Adipose tissue (tissue), 3 donors: ENCODE data around the gene KATNB1. TPM values are rescaled to one million over a fixed set of nuclear protein-coding genes. Genes with fewer than 3 reads are reported as not detected.
"Not testable (repeated sequence)": the region's sequence is repeated elsewhere in the genome, so short reads cannot be mapped to it uniquely, and the experiment has no call there.

ENCODE experiments used
- H3K27ac ChIP-seq: one replicate; pipeline ENCODE4 v1.5.1; 2013; ENCODE audit warnings: low read depth, low read length
- whole genome bisulfite sequencing, 3 donors: extraction: QIAGEN DNeasy Blood & Tissue Kit; methylation state at CpG; one replicate each; pipeline ENCODE4 v1.1.7; 2013; 5-methylcytosine and 5-hydroxymethylcytosine counted together
- polyA plus RNA-seq, 3 donors: library from polyadenylated mRNA; stranded (reverse); fragments of 200-250 nt; gene quantifications; one replicate each; pipeline ENCODE4 v1.2.3, GENCODE V29; 2013
- donor health status: healthy with polysubstance abuse.
- donor health status: Bipolar disorder and iron deficiency.
- donor health status: healthy.

KATNB1 gene
- polyA plus RNA-seq, 3 donors, result 11.4 to 16.5 (median 15.0) TPM

DNA sequence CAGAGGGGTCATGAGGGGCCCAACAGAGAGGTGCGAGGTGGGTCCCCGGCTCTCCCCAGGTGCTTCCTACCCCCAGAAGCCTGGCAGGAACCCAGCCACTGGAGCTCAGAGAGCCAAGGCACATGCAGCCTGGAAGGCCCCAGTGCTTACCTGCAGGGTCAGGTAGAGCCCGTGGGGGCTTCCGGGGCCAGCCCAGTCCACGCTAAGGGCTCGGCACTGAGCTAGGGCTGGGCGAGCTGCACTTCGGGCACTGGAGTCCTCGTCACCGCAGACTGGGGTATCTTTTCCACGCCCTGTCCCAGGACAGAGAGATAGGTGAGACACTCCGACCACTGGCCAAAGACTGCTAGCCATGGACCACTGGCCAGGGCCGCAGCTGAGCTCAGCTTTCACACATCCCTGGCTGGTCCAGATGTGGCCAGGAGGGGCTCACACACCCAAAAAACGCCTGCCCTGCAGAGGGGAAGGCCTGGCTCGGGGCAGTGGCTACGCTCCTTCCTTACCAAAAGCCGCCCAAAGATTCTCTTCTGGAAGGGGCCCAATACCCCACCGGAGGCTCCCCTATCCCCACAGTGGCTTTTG, 59.4 kb downstream of the KATNB1 start:
- H3K27ac ChIP-seq, result no peak overlapping the region
- WGBS, 3 donors, result 80 to 91% (median 89%) methylated on average over 18 of the region's 18 CpGs

DNA sequence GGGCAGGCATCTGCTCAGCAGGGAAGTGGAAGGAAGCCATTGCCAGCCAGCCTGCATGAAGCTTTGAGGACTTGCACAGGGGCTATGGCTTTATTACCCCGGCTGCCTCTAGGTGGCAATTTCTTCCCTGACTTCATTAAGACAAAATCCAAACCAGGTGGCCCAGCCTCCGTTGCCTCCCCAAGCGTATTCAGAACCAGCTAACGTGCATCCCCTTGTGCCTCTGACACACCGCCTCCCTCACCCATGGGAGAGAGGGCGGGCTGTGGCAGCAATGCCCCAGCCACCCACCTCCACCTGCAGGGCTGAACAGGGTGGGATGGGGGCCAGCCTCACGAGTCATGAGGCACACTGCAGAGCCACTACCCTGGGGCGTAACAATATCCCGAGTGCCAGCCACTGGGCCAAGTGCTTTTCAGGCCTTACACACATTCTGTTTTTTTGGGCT, 59.9 kb downstream of the KATNB1 start:
- no peak overlapping the region for H3K27ac ChIP-seq
- WGBS, 3 donors, result 26 to 55% (median 54%) methylated on average over 9 of the region's 9 CpGs

DNA sequence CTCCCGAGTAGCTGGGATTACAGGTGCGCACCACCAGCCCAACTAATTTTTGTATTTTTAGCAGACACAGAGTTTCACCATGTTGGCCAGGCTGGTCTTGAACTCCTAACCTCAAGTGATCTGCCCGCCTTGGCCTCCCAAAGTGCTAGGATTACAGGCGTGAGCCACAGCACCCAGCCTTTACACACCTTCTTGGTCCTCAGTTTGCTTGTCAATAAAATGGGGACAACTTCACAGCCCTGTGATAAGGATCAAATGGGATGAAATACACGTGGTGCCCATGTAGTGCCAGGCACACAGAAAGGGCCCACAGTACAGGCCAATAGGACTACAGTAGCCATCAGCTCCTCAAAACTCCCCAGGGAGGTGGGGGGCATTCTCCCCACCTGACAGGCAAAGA, 60.4 kb downstream of the KATNB1 start:
- not testable (repeated sequence) for H3K27ac ChIP-seq
- 66 to 93% (median 91%) methylated on average over 5 of the region's 5 CpGs for WGBS, 3 donors

DNA sequence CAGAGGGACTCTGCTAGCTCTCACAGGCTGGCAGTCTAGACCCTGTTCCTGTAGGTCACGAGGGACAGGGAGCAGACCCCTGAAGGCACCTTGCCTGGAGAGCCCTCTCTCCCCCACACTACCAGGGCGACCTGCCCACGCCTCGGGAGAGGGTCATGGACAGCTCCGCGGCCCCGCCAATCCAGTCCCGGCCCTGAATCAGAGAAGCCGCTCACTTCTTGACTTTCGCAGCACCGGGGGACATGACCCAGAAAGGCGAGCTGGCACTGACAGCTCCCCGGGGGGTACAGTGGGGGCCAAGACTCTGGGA, 61.6 kb downstream of the KATNB1 start:
- WGBS, 3 donors, result 30 to 84% (median 75%) methylated on average over 13 of the region's 13 CpGs
- H3K27ac ChIP-seq, result no peak overlapping the region

DNA sequence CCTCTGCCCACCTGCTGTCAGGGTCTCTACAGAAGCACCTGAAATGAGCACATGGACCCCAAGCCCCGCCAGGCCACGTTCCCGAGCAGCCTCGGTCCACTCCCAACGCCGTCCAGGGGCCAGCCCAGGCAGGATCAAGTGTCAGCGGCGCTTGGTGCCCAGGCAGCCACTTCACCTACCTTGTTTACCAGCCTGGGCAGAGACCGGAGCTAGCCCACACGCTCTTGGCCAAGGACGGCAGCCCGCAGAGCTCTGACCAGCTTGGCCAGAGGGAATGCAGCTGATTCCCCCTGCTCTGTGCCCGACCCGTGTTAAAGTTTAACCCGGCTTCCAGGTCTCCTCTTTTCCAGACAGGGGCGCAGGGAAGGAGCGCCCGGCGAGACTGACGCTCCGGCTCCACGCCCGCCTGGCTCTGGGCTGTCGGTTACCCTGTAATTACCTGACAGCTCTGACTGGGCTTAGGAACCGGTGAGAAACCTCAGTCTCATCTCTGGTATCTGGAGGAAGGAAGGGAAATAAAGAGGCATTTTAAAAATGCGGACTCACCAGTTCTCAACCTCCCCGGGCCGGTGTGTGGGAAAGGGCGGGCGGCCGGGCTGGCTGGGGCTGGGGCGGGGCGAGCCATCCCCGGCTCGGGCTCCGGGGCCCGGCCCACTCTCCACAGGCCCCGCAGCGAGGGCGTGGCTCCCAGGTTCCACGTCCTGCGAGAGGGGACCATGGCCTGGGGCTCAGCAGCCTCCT, 62.1 kb downstream of the KATNB1 start:
- no peak overlapping the region for H3K27ac ChIP-seq
- 20 to 62% (median 60%) methylated on average over 35 to 42 of the region's 42 CpGs for WGBS, 3 donors

DNA sequence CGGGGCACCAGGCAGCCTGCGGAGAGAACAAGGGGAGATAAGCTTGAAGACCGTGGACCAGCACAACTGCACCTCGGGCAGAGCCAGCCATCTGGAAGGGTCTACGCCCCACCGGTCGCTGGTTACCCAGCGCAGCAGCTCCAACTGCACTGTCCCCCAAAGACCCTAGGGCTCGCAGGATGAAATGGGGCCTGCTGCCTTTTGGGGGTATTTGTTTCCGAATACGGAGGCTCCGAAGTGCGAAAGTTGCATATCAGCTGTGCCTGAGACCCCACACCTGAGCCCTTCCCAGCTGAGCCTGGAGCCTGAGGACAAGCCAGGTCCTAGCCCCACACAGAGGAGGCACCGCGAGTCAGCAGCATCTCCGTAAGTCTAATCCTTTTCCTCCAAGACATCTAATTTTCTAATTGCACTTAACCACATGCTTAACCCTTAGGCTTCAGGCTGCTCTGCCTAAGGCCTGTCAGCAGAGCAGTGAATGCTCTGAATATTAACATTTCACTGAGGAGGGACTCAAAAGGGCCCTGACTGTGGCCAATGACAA, 62.8 kb downstream of the KATNB1 start:
- H3K27ac ChIP-seq, result no peak overlapping the region
- 31 to 82% (median 74%) methylated on average over 16 of the region's 16 CpGs for WGBS, 3 donors

DNA sequence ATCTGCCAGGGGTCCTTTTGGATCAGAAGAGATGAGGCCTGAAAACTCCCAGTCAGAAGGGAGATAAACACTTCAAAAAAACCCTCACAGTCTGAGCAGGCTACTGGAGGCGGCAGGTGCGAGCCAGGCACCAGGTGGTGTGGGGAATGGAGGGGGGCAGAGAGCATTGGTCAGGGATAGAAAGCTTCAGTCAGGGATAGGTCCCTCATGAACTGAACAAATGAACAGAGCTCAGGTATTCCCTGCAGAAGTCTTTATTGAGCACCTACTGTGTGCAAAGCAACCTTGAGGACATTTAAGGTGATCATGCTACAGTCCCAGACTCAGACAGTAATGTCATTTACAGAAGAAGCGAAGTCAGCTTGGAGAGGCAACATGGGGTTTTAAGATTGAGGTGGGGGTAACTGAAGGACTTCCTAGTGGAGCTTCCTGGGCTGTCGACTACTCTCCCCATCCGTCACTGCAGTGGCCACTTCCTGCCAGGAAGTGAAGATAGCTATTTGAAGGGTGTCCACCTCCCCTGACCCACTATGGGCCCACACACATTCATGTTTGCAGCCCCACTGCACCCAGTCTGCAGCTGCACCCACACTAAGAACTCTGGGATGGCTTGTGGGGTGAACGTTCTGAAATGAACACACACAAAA, 63.5 kb downstream of the KATNB1 start:
- no peak overlapping the region for H3K27ac ChIP-seq
- WGBS, 3 donors, result 33 to 57% (median 55%) methylated on average over 6 of the region's 6 CpGs

DNA sequence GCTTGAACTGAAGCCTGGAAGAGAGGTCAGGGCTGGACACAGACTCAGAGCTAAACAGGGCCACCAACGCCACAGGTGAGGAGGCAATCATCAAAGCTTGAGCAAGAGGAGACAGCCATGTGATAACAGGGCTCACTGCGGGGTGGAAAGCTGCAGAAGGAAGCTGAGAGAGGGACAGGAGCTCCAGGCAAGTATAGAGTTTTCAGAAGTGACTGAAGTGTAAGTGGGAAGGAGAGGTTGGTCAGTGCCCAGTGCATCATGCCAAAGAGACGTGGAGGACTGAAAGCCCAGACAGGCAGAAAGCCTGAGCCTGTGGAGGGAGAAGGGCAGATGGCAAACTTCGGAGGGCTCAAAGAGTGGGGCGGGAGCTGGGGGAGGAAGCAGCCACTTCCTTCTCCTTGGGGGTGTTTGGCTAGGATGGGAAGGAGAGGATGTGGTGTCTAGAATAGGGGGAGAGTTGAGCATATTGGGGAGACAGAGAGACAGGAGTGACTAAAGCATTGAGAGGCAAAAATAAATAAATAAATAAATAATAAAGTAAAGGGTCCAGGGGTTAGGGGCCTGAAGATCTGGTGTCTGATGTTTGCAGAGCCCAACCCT, 64.1 kb downstream of the KATNB1 start:
- WGBS, 3 donors, result 20 to 40% (median 28%) methylated on average over 4 to 5 of the region's 5 CpGs
- no peak overlapping the region for H3K27ac ChIP-seq

DNA sequence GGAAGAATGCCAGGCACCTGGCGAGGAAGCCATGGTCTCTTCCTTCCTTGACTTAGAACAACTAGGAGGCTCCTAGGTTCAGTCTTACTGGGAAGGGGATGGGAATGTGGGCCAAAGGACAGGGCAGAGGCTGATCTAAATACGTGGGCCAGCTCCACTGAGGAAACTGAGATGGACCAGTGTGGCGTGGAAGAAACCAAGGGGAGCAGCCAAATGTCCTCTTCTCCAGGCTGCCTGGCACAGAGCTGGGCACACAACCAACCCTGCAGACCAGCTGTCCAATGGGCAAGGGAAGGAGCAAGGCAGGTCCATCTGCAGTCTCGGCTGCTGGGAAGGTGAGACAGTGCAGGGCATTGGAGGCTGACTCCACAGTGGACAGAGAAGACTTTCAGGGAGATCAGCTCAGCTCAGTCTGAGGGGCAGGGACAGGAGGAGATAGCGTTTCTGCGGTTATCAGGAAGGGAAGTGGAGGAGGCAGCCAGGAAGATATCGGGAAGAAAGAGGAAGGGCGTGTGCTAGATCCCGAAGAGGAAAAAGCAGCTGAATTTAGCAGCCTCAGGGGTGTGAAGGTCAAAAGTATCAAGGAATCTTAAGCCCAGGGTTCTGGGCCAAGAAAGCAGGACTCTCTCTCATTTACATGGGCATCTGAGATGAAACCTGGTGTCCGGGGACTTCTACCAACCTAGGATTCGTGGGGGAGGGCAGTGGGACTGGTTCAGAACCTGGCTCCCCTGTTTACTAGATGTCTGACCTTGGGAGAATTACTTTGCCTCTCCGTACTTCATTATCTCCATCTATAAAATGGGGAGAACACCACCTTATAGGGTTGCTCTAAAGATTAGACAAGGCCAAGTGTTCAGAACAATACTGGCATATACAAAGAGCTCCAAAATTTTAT, 64.9 kb downstream of the KATNB1 start:
- no peak overlapping the region for H3K27ac ChIP-seq
- 30 to 41% (median 36%) methylated on average over 12 of the region's 12 CpGs for WGBS, 3 donors

DNA sequence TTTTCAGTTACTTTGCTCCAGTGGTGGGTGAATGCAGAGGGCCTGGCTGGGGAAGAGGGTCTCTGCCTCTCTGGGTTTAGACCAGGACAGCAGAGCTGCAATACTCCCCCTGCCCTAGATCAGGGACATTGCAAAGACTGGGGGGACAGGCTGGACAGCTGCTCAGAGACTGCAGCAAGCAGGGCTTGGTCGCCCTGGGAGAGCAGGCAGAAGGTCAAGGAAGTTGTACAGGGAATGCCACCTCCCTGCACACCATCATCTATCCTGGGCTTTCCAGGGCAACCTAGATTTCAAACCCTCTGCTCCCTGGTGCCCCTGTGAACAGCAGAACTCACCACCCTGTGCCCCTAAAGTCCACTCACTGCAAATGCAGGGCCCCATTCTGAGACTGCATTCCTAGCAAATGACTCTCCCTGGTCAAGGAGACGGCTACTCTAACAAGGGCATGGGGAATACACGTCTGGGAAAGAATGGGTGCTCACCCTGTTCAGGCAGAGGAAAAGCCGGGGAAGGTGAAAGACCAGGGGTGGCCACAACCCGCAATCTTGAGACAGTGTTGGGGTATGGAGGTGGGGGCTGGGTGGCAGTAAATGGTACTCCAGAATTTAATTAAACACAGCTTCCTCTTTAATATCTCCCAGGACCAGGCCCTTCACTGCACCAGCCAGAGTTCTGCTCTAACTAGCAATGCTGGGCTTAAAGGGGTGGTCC, 65.7 kb downstream of the KATNB1 start:
- no peak overlapping the region for H3K27ac ChIP-seq
- WGBS, 3 donors, result 28 to 42% (median 29%) methylated on average over 5 of the region's 5 CpGs

DNA sequence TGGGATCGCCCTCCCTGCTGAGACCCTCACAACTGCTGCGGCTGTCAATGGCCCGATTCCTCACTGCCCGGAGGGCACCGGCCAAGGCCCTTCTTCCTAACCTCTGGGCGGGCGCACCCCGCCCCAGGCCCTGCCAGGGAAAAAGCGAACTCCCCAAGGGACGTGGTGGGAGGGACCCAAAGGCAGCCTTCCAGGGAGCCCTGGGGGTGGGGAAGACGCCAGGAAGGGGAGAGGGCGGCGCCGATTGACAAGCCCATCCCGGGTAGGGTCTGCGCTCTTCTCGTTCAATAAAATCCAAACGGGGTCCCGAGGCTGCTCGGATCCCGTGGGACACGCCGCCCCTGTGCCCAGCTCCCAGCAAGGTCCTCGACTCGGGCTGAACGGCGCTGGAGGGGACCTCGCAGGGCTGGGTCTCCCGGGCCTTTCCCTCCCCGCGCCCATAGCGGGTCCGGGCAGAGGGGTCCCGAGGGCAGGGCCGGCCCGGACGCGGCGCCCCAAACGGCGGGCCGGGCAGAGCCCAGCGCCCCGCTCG, 66.3 kb downstream of the KATNB1 start:
- peak overlapping the region; percentile 21 for H3K27ac ChIP-seq
- WGBS, 3 donors, result 3 to 9% (median 3%) methylated on average over 33 to 45 of the region's 45 CpGs

DNA sequence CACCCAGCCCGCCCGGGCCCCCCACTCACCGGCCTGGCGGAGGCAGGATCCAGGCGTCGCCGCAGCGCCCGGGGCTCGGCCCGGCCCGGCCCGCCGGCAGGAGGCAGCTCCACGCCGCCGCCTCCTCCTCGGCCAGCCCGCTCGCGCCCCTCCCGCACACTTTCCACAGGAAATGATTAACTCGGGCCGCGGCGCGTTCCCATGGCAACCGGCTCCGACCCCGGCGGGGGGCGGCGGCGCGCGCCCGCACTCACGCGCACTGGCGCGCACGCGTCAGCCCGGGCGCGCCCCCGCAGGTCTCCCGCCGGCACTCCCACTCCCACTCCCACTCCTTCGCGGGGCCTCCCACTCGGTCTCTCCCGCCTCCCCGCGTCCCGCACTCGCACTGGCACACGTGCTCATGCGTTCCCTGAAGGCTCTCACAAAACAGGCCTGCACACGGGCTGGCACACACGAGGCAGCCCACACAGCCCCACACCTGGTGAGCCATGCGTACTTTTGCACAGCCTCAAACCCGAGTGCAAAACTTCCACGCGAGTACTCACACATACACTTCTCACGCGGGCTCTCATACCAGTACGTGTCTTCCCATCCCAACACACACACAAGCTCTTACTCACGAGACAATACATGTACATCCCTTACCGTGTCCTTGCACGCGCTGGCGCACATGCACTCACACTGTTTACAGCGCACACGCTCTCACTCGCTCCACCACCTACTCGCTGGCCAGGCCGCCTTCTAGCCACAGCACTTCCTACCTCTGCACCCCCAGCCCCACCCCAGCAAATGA, 67.0 kb downstream of the KATNB1 start, which contains the start of gene KIFC3:
TSS of gene KIFC3 (minus strand) at position 151 of the 793 bp plus-strand sequence. CDS start 4,248 bp downstream, outside the sequence.
- peak within 1 kb of the TSS; percentile 21 for H3K27ac ChIP-seq
- 8 to 16% (median 11%) methylated on average over 63 to 78 of the region's 78 CpGs for WGBS, 3 donors

DNA sequence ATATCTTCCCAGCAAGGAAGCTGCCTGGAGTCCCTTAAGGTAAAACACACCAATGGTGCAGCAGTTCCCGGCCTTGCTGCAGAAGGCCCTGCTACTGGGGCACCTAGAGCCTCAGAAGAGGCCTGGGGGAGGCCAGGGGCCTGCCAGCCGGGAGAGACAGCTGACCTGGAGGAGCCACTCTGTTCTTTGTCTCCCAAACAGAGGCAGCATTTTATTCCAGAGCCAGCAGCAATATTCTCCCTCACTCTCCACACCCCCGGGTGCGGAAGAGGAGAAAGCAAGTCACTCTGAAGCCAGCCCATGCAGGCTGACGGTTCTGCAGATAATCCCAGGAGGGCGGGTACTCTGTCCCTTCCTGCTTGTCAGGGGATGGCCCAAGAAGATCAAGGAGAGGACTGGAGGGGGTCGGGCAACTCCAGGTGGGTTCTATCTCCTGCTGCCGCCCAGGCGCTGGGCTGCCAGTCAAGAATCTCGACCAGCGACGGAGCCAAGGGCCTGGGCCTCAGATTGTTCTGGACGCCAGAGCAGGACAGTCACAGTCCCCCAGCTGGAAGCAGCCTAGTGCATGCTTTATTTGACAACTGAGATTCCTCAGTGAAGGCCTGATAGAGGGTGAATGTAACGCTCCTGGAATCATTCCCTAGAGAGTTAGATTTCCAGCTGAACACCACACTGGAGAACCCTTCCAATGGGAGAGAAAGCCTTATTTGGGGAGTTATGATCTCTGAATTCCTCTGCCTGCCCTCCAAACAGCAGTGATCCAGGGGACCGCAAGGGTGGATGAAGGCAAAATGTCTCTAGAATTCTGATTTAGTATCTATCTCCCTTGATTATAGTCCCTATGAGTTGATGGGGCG, 67.8 kb downstream of the KATNB1 start:
- WGBS, 3 donors, result 58 to 70% (median 66%) methylated on average over 16 of the region's 16 CpGs
- H3K27ac ChIP-seq, result no peak overlapping the region

DNA sequence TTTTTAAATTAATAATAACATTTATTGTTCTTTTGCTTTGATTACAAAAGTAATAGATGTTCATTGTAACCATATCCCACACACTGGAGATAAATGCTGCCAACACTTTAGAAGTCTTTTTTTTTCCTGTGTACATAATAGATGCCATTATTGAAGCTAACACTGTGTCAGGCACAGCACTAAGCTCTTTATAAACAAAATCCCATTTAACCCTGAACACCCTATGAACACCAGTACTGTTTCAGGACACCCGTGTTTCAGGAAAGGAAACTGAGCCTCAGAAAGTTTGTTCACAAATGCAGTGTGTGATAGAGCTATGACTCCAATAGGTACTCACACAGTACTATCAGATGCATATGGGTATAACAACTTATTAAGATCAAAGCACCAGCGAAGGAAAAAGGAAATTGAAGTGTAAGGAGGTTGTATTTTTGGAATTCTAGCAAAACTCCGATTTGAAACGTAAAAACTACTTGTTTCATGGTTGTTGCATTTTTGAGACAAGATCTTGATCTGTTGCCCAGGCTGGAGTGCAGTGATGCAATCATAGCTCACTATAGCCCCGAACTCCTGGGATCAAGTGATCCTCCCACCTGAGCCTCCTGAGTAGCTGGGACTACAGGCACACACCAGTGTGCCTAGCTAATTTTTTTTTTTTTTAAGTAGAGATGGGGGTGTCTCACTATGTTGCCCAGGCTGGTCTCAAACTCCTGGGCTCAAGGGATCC, 68.7 kb downstream of the KATNB1 start:
- WGBS, 3 donors, result 53 to 64% (median 63%) methylated on average over 5 of the region's 5 CpGs
- no peak overlapping the region for H3K27ac ChIP-seq

DNA sequence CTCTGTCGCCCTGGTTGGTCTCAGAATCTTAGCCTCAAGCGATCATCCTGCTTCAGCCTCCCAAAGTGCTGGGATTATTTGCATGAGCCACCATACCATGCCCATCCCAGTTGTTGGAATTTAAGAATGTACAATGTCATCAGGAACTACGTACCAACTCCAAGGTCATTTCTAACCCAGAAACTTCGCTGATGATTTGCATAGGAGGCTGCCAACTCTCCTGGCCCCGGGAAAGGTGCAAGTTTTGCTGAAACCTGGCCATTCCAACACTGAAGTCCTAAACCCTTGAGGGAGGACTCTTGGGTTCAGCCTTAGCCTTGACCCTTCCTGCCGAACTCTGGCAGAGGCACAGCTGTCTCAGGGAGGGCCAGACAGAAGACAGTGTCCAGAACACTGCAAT, 69.6 kb downstream of the KATNB1 start:
- 58 to 83% (median 81%) methylated on average over 6 of the region's 6 CpGs for WGBS, 3 donors
- no peak overlapping the region for H3K27ac ChIP-seq
